B cell (primary cell): ENCODE measurements around the gene NME3.

Source experiments
- EZH2 ChIP-seq: IDR thresholded peaks from 2 replicates; pipeline ENCODE4 v1.6.1; 2012; ENCODE audit warnings: borderline replicate concordance, low read depth, mild to moderate bottlenecking, moderate library complexity, low read length; ENCODE audit not compliant: insufficient read depth, poor library complexity, severe bottlenecking
- TF ChIP-seq, protein P1 (sequence below): fragments of 200-600 bp; IDR thresholded peaks from one replicate; pipeline ENCODE4 v1.8.0; 2022; ENCODE audit warnings: antibody characterized with exemption, mild to moderate bottlenecking

DNA sequence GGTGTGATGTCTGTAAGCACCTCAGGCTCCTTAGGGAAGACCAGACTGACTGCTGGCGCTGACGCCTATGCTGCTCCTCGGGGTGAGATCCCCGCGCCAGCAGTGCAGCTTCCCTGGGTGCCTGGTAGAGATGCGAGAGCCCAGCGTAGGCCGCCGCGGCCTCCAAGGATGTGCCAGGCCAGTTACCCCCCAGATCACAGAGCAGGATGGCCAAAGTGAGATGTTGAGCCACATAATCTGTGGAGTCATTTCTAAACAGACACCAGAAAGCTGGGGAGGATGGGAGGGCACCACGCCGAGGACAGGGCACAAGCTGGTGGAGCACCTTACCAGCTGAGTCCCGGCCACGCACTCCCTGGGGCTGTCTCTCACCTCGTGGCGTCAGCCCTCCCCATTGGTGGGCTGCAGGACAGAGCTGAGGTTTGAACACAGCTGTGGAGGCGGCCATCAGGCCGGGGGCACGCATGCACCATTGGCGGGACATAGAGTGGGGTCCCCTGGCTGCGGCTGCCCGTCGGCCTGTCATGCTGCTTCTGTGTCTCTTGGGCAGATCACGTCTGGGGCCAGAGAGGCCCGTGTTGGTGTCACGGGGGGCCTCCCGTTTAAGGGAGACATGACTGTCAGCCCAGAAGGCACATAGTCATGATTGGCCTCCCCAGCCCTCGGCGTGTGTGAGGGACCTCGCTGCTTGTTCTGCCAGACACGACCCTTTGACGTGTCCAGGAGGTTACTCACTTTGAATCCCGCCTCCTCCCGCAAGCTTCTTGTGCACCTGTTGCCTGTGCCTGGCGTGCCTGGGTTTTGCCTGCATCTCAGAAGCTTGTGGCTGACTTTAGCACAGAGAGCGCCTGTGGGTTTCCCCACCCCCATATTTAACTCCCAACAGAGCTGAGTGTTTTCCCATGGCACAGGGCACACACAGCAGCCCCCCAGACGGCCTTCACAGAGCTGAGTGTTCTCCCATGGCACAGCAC lies 43.4 kb downstream of the NME3 start:
- no peak for TF ChIP-seq EZH2
- TF ChIP-seq, protein P1, sequence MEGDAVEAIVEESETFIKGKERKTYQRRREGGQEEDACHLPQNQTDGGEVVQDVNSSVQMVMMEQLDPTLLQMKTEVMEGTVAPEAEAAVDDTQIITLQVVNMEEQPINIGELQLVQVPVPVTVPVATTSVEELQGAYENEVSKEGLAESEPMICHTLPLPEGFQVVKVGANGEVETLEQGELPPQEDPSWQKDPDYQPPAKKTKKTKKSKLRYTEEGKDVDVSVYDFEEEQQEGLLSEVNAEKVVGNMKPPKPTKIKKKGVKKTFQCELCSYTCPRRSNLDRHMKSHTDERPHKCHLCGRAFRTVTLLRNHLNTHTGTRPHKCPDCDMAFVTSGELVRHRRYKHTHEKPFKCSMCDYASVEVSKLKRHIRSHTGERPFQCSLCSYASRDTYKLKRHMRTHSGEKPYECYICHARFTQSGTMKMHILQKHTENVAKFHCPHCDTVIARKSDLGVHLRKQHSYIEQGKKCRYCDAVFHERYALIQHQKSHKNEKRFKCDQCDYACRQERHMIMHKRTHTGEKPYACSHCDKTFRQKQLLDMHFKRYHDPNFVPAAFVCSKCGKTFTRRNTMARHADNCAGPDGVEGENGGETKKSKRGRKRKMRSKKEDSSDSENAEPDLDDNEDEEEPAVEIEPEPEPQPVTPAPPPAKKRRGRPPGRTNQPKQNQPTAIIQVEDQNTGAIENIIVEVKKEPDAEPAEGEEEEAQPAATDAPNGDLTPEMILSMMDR = no peak
